GM21447 (cell line): ENCODE results near the gene PLXNA3.

Experiments
- ATAC-seq: cut with Tn5 transposase; IDR thresholded peaks from one replicate; pipeline ENCODE4 v1.9.1; 2021; ENCODE audit not compliant: unreplicated experiment

Gene PLXNA3

DNA sequence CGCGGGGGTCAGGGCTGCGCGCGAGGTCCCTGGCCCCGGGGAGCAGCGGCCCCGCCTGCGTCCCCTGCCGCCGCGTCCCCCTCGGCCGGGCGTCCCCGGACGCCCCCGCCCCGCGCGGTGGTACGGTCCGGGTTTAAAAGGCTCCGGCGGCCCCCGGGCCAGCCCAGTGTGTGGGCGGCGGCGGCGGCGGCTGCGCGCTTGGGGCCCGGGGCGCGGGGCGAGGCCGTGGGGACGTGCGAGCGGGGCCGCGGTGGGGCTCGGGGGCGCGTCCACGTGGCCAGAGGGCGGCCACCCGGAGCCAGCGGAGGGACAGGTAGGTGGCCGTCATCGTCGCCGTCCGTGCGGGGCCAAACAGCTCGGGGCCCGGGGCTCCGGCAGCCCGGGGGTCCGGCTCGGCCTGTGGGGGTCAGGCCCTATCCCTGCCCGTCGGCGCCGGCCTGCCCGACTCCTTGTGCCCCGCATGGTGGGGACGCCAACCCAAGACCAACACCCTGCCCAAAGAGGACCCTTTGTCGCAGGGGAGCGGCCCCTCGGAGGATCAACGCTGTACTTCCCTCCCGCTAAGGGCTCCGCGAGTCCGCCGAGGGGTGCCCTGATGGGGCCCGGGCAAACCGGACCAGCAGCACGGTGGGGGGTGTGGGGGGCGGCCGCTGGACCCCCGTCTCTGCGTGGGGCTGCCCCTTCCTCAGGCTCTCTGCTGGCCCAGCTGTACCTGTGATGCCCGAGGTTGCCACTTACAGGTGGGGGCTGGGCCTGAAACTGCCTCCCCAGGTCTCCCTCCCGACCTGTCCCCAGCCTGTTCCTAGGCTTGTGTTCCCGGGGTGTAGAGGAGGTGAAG lies at the start of gene PLXNA3:
TSS of gene PLXNA3 (plus strand) at position 166 of the 838 bp plus-strand sequence. CDS start 1,903 bp downstream, outside the sequence.
- ATAC-seq, result peak; percentile 55

DNA sequence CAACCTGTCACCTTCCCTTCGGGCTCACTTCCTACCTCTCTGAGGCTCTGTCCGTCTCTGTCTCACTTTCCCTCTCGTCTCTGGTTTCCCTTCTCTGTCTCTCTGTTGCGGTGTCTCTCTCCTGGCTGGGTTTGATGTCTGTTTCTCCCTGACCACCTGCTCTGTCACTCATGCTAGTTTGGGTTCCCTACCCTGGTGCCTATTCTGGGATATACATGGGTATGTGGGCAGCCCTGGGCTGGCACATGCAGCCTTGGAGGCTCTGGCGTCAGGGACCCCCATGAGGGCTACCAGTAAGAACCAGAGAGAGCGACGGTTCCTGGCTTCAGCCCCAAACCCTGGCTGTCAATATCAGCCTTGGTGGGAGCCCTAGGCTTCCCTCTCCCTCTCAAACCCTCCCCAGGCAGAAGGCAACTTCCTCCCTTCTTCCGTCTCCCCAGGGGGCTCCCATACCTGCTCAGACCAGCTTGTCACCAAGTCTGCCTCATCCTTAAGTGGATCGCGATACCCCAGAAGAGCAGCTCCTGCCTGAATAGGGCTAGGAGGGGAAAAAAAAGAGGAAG lies 49.3 kb upstream of the PLXNA3 start:
- ATAC-seq, result no peak

DNA sequence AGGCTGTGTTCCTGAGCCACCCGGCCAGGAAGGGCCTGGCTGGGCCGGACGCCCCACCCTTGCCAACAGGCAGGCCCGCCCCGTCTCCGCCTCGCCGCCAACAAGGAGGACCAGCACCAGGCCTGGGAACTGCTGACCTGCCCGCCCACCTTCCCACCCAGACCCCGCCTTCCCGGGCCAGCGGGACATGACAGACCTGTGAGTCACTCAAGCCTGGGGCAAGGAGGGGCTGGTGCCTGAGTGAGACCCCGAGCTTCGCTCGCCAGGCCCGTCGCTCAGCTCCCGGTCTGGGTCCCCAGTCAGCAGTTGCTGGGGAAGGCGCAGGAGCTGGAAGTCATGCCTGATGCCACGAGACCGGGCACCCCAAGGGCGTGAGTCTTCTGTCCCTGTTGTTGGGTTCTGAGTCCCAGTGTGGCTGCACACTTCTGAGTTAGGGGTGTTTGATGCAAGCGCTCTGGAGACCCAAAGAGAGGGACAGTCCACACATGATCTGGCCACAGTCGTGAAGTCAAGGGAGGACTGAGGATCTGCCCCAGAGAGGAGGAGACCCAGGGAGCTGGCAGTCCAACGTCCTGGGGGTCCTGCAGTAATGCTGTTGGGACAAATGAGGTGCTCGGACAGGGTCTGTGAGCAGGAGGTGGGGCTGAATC lies 48.7 kb upstream of the PLXNA3 start, which contains the start of gene DNASE1L1:
TSS of gene DNASE1L1 (minus strand) at position 33 of the 650 bp plus-strand sequence. CDS start 3,686 bp downstream, outside the sequence.
- ATAC-seq, result peak; percentile 59

DNA sequence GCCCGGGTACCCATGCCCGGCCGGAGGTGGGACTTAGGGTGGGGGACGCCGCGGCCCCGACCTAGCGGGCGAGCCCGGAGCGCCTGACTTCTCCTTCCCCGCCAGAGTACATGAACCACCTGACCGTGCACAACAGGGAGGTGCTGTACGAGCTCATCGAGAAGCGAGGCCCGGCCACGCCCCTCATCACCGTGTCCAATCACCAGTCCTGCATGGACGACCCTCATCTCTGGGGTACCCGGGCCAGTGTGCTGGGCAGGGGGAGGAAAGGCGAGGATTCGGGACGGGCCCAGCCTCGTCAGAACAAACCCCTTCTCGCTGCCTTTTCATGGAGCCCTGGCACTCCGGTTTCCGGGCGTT lies 46.1 kb upstream of the PLXNA3 start:
- peak; percentile 61 for ATAC-seq

DNA sequence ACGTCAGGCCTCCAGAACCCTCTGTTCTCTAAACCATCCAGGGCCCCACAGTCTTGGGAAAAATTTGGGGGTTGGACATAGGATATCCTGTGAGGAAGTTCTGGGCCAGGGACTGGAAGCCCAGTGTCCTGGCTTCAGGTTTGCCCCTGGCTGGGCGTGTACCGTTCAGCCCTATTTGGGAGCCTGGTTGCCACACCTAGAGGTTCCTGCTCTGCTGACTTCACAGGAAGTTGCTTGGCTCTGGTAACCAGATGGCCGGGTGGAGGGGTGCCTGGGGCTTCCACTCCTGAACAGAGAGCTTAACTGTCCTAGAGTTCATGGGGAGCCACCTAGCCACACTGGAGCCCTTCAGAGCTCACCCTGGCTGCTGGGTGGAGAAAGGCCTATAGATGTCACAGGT lies 45.6 kb upstream of the PLXNA3 start:
- no peak for ATAC-seq

DNA sequence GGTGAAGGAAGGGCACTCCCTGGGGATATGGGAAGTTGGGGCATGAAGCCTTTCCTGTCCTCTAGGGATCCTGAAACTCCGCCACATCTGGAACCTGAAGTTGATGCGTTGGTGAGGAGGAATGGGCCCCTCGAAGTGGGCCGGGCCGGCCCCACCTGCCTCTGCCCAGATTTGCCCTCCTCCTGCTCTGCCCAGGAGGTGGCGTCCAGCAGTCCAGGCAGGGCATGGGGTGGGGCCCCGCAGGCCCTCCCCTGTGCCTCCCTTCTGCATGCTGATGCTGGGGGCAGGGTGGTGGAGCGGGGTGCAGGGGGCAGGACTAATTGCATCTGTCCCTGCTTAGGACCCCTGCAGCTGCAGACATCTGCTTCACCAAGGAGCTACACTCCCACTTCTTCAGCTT lies 44.9 kb upstream of the PLXNA3 start:
- ATAC-seq, result no peak

DNA sequence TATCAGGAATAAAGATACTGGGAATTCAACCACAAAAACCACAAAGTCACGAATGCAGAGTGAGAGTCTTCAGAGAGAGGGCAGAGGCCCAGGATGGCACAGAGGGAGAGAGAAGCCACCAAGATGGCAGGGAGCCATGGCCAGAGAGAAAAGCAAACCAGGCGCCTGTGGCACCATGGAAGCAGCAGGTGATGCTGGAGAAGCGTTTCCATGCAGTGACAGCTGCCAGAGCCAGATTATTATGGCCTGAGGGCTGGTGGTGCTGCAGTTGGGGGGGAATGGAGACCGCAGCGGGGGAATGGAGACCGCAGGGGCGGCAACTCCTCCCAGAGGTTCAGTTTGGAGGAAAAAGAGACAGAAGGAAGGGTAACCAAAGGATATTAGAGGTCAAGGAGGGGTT lies 40.9 kb upstream of the PLXNA3 start:
- no peak for ATAC-seq

DNA sequence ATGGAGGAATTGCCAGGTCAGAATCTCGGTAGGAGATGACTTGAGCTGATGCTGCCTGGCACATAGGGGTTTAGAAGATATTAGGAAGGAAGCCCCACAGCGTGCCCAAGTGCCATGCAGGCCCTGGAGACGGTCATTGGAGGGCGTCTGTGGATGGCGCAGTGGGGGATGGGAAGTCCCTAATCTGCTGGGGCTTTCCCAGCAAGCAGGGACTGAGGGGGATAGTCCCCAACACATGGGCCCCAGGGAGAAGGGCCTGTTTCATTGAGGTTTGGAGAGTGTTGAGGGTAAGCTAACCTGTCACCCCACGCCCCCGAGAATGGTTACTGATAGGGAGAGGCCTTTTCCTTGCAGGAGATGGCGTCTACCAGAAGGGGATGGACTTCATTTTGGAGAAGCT lies 38.9 kb upstream of the PLXNA3 start:
- ATAC-seq, result no peak

DNA sequence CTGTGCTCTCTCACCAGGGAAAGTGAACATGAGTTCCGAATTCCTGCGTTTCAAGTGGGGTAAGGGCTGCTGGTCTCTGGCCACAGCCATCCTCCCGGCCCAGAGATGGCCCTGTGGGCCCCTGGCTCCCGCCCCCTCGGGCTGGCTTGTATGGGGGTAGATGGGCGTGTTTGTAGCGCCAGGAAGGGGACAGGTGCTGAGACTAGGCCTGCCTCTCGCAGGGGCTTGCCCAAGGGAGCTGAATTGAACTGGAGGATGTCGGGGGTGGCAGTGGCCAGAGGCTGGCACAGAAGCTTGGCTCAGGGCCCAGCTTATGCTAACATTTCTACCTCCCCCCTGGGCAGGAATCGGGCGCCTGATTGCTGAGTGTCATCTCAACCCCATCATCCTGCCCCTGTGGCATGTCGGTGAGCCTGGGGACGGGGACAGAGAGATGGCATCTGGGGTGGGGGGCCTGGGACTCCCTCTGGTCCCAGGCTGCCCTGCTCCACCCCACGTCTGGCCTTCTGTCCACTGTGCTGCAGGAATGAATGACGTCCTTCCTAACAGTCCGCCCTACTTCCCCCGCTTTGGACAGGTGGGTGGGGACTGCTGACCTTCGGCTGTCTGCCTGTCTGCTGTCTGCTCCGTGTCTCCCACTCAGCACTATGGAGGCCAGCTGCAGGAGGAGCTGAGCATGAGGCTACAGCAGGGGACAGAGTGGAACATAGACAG lies 38.2 kb upstream of the PLXNA3 start:
- ATAC-seq, result no peak

DNA sequence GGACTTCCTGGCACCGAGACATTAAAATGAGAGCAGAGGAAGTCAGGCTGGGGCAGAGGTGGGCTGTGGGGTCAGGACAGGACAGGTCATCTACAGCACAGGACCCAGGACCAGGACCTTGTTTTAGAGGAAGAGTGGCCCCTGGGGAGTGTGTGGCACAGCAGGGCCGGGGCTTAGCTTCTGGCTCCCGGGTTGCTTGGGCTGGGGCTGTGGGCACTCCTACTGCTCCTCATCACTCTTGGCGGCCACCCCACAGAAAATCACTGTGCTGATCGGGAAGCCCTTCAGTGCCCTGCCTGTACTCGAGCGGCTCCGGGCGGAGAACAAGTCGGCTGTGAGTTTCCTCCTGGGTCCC lies 37.7 kb upstream of the PLXNA3 start:
- ATAC-seq, result no peak

DNA sequence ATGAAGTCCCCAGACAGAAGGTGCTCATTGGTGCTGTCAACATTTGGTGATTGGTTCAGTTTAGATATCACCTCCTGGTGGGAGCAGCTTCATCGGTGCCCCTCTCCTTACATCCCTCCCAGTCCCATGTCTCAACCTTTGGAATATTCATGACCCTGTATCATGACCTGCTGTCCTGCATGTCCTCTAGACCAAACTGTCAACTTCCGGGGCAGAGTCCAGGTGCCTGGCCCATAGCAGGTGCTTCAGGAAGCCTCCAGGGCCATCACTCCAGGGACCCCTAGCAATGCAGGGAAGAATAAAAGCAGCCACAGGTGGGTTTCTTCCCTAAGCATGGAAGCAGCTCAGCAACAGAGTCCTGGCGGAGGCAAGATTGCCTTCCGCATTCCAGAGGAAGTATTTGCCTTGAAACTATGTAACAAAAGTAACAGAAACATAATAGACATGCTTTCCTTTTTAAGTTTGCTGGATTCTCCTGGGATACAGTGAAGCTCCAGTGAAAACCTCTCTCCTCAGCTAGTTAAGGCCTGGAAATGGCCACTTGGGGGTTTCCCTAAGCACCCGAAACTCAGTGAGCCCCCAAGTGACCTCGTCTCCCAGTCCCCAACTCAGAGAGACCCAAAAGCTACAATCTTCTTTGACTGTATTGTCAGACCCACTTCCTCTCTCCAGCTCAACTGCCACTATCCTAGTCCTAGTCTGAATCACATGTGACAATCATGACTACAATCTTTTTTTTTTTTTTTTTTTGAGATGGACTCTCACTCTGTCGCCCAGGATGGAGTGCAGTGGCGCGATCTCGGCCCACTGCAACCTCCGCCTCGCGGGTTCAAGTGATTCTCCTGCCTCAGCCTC lies 30.9 kb upstream of the PLXNA3 start:
- ATAC-seq, result no peak

DNA sequence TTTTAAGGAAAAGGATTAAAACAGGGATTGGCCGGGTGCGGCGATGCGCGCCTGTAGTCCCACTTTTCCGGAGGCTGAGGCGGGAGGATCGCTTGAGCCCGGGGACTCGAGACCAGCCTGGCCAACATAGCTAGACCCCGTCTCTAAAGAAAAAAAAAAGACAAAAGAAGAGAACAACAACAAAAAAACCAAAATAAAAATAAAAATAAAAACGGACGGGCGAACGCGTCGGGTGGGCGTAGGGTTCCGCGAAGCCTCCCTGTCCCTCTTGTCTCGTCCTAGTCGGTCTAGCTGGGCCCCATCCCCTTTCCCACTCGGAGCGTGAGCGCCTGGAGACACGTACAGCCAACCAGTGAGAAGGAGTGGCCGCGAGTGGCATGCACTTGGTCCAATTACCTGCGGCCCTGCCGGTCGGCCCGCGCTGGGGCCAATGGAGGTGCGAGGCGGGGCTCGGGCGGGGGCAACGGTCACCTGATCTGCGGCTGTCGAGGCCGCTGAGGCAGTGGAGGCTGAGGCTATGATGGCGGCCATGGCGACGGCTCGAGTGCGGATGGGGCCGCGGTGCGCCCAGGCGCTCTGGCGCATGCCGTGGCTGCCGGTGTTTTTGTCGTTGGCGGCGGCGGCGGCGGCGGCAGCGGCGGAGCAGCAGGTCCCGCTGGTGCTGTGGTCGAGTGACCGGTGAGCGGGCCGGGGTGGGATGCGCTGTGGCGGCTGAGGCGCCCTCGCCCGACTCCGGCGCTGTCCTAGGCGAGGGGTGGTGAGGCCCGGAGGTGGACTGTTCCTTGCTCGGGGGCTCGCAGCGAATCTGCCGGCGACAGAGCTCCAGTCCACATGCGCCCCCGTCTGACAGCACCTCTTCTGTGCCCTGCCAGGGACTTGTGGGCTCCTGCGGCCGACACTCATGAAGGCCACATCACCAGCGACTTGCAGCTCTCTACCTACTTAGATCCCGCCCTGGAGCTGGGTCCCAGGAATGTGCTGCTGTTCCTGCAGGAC lies 29.6 kb upstream of the PLXNA3 start, which contains the start of gene ATP6AP1:
TSS of gene ATP6AP1 (plus strand) at position 502 of the 996 bp plus-strand sequence. CDS start at position 518, 16 bp downstream.
- ATAC-seq, result peak; percentile 97

DNA sequence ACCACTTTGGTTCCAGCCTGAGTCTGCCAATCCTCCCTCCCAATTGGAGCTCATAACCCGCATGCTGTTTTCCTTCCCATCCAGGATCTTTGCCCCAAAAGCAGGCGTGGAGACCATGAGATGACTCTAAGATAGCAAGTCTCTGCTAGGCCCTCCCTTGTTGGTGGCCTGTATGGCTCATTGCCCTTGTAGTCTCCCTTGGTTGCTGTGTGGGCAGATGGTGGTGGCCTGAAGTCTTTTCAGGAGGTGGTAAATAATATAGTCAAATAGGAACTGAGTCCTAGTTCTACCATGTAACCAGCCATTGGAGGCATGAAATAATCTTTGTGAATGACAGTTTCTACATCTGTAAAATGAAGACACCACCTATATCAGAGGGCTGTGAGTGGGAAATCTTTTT lies 28.4 kb upstream of the PLXNA3 start:
- ATAC-seq, result no peak

DNA sequence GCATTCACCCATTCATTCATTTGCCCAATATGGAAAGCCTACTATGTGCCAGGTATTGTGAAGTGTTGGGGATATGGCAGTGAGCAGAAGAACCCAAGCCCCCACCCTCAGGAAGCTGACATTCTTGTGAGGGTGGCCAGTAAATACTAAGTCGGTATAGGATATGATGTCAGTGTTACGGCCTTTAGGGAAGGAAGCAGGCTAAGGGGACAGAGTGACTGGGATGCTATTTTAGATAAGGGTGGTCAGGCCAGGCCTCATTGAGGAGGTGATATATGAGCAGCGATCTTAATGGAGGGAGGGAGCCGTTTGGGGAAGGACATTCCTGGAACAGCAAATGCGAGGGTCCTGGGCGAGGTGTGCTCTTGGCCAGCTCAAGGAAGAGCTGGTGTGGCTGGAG lies 27.6 kb upstream of the PLXNA3 start:
- ATAC-seq, result no peak

DNA sequence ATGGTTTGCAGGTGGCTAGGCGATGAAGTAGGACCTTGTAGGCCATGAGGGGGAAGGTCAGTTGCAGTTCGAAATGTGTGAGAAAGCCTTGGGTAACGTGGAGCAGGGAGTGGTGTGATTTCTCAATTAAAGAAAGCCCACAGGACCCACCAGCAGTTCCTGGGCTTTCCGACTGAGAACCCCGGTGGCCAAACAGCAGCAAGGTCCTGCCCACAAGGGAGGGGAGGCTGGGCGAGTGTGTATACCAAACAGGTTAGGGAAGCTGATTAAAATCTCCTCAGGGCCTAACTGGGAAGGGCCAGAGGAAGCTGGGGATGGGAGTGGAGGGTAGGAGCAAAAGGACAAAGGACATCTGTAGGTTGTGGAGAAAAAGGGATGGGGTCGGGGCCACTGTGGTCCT lies 27.2 kb upstream of the PLXNA3 start:
- no peak for ATAC-seq

DNA sequence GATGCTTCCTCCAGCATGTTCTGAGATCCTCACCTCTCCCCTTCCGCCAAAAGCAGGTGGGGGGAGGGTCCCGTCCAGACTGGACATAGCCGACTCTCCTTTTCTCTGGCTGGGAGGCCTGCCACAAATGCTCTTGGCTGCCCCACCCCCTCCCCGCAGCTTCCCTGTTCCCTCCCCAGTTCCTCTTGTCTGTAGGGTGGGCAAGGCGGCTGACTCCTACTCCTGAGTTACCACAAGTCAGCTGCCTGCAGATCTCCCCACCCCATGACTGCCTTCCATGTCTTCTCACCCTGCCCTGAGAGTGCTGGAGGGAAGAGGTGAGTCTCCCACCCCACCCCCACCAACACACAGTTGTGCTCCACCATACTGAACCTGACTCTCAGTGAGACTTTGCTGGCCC lies 26.7 kb upstream of the PLXNA3 start:
- no peak for ATAC-seq

DNA sequence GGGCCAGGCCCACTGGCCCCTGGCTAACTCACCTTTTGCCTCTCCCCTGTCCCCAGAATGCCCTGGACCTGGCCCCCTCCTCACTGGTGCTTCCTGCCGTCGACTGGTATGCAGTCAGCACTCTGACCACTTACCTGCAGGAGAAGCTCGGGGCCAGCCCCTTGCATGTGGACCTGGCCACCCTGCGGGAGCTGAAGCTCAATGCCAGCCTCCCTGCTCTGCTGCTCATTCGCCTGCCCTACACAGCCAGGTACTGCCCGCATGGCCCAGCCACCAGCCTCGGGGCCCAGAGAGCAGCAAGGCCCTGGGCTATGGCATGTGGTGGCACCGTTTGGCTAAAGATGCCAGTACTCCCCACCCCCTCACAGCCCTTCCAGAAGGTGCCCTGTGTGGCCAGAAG lies 25.9 kb upstream of the PLXNA3 start:
- ATAC-seq, result no peak

DNA sequence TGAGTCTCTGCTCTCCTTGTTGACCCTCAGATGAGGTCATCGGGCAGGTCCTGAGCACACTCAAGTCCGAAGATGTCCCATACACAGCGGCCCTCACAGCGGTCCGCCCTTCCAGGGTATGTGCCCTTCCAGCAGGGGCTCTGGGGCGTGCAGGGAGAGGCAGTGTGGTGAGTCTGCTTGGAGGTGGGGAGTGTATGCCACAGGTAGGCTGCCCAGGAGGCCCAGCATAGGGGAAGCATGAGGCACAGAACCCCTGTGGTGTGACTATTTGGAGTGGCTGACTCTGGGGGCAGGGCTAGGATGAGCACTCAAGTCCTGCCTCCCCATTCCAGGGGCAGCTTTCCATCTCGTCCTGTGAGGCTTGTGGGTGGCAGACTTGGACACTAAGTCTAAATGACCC lies 24.5 kb upstream of the PLXNA3 start:
- no peak for ATAC-seq
